PC-3 (cell line): ENCODE data around the gene KCNQ1.

Source experiments
- CTCF ChIP-seq: fragments of 300-600 bp; sonication (generic); conservative IDR thresholded peaks from 2 replicates; pipeline ENCODE4 v1.5.1; 2017; ENCODE audit warnings: antibody characterized with exemption, low read depth, mild to moderate bottlenecking, low read length
- EZH2 ChIP-seq: fragments of 300-600 bp; sonication (generic); IDR thresholded peaks from one replicate; pipeline ENCODE4 v1.6.1; 2017; ENCODE audit warnings: antibody characterized with exemption, mild to moderate bottlenecking, low read length; ENCODE audit not compliant: unreplicated experiment

- TF ChIP-seq CTCF (no peak), EZH2 (no peak)
These were observed 128.6 kb downstream of the KCNQ1 start for GRCh38 chr11:2573240-2574042.
